WTC11 (cell line): ENCODE measurements around the gene MUC21. TPM values are rescaled to one million over a fixed set of nuclear protein-coding genes. Genes with fewer than 3 reads are reported as not detected.
"Not testable (repeated sequence)": the region's sequence is repeated elsewhere in the genome, so short reads cannot be mapped to it uniquely, and the experiment has no call there.

Experiments used
- ATAC-seq: fragments of 200-7000 bp; cut with Tn5 transposase; 2 replicates; pipeline ENCODE4 v1.10.0; 2021; ENCODE audit warnings: mild to moderate bottlenecking, moderate library complexity
- CTCF ChIA-PET: fragments of 300-600 bp; sonication (Branson Sonifier 250); formaldehyde crosslinking; loops from one replicate; lab custom pipeline; 2021; ENCODE audit warnings: antibody characterized with exemption; lab: Charles Lee
- POLR2A ChIA-PET: fragments of 350-600 bp; sonication (Branson Sonifier 250); formaldehyde crosslinking; loops from one replicate; lab custom pipeline; 2021; ENCODE audit warnings: antibody characterized with exemption; lab: Charles Lee
- DNase-seq: peaks from one replicate; pipeline ENCODE4 v3.0.0; 2021; ENCODE audit warnings: low spot score
- H3K27ac Mint-ChIP-seq: 2 replicates; pipeline ENCODE4 v1.8.0; 2021; ENCODE audit warnings: mixed read lengths
- H3K27me3 Mint-ChIP-seq: 2 replicates; pipeline ENCODE4 v1.8.0; 2021; ENCODE audit warnings: low read depth, mild to moderate bottlenecking, moderate library complexity, mixed read lengths
- H3K36me3 Mint-ChIP-seq: 2 replicates; pipeline ENCODE4 v1.8.0; 2021; ENCODE audit warnings: mixed read lengths
- H3K4me1 Mint-ChIP-seq: 2 replicates; pipeline ENCODE4 v1.8.0; 2022; ENCODE audit warnings: mixed read lengths
- H3K4me3 Mint-ChIP-seq: 2 replicates; pipeline ENCODE4 v1.8.0; 2021; ENCODE audit warnings: mild to moderate bottlenecking, moderate library complexity, mixed read lengths
- H3K9me3 Mint-ChIP-seq: 2 replicates; pipeline ENCODE4 v1.8.0; 2021; ENCODE audit warnings: mixed read lengths
- E2F4 ChIP-seq: sonication (generic); formaldehyde crosslinking; IDR thresholded peaks from 2 replicates; pipeline ENCODE4 v1.8.1; 2022; ENCODE audit warnings: low read depth, mild to moderate bottlenecking, moderate library complexity, missing genetic modification reagents, borderline replicate concordance
- E2F5 ChIP-seq: sonication (generic); formaldehyde crosslinking; IDR thresholded peaks from 2 replicates; pipeline ENCODE4 v1.8.1; 2022; ENCODE audit warnings: mild to moderate bottlenecking, moderate library complexity, missing genetic modification reagents
- ELF4 ChIP-seq: sonication (generic); formaldehyde crosslinking; IDR thresholded peaks from 2 replicates; pipeline ENCODE4 v1.8.1; 2022; ENCODE audit warnings: low read depth, mild to moderate bottlenecking, moderate library complexity, missing genetic modification reagents
- GABPB1 ChIP-seq: sonication (generic); formaldehyde crosslinking; IDR thresholded peaks from 2 replicates; pipeline ENCODE4 v1.8.1; 2023; ENCODE audit warnings: mild to moderate bottlenecking, missing genetic modification reagents
- HMGXB4 ChIP-seq: sonication (generic); formaldehyde crosslinking; IDR thresholded peaks from 2 replicates; pipeline ENCODE4 v1.8.1; 2023; ENCODE audit warnings: mild to moderate bottlenecking, moderate library complexity, missing genetic modification reagents
- IRF1 ChIP-seq: sonication (generic); formaldehyde crosslinking; IDR thresholded peaks from 2 replicates; pipeline ENCODE4 v1.8.0; 2023; ENCODE audit warnings: missing genetic modification reagents
- MAX ChIP-seq: sonication (generic); formaldehyde crosslinking; IDR thresholded peaks from 2 replicates; pipeline ENCODE4 v1.8.0; 2022; ENCODE audit warnings: mild to moderate bottlenecking, missing genetic modification reagents
- NFYB ChIP-seq: sonication (generic); formaldehyde crosslinking; conservative IDR thresholded peaks from 2 replicates; pipeline ENCODE4 v1.8.0; 2022; ENCODE audit warnings: low read depth, missing genetic modification reagents
- NR1H2 ChIP-seq: sonication (generic); formaldehyde crosslinking; IDR thresholded peaks from 2 replicates; pipeline ENCODE4 v1.9.0; 2021; ENCODE audit warnings: mild to moderate bottlenecking, moderate library complexity, missing genetic modification reagents
- PRDM15 ChIP-seq: sonication (generic); formaldehyde crosslinking; IDR thresholded peaks from 2 replicates; pipeline ENCODE4 v1.8.0; 2022; ENCODE audit warnings: missing genetic modification reagents
- SMAD3 ChIP-seq: sonication (generic); formaldehyde crosslinking; IDR thresholded peaks from 2 replicates; pipeline ENCODE4 v1.8.0; 2022; ENCODE audit warnings: missing genetic modification reagents, mild to moderate bottlenecking, borderline replicate concordance
- SP1 ChIP-seq: sonication (generic); formaldehyde crosslinking; conservative IDR thresholded peaks from 2 replicates; pipeline ENCODE4 v1.8.1; 2022; ENCODE audit warnings: missing genetic modification reagents
- ZNF219 ChIP-seq: sonication (generic); formaldehyde crosslinking; IDR thresholded peaks from 2 replicates; pipeline ENCODE4 v1.8.0; 2023; ENCODE audit warnings: missing genetic modification reagents, mild to moderate bottlenecking, borderline replicate concordance
- total RNA-seq: library from RNA; stranded (reverse); gene quantifications from 3 replicates; pipeline ENCODE4 v1.2.3, GENCODE V29; 2021

MUC21 gene
- total RNA-seq, 1 experiment from 2014 or later = not detected

- Mint-ChIP-seq H3K36me3 (peaks cover 10% of the 10 kb centered on the region; the same call in 1 of the 2 replicates), H3K27me3 (peaks cover 19% of the 10 kb centered on the region), H3K9me3 (peaks cover 37% of the 10 kb centered on the region)
- CTCF ChIA-PET = interaction anchor here (0.6 to 1.4 kb wide), 2 partner anchors 53 to 104 kb away, joined by 3 read pairs; no protein-coding TSS in a partner anchor
- H3K4me3 Mint-ChIP-seq, DNase-seq, POLR2A ChIA-PET, H3K27ac Mint-ChIP-seq, H3K4me1 Mint-ChIP-seq, ATAC-seq: not testable (repeated sequence)
- TF ChIP-seq NFYB = peak; percentile 44
These were observed 33.9 kb downstream of the MUC21 start for GRCh38 chr6:31017436-31017835.

- peaks cover 19% of the 10 kb centered on the region for H3K27me3 Mint-ChIP-seq
- H3K4me1 Mint-ChIP-seq = peaks cover 3% of the 10 kb centered on the region; the same call in 1 of the 2 replicates
- no peak for TF ChIP-seq ZNF219 (CRISPR knock-in tag)
- H3K36me3 Mint-ChIP-seq = peaks cover 10% of the 10 kb centered on the region; the same call in 1 of the 2 replicates
- H3K4me3 Mint-ChIP-seq = peak overlapping the region; percentile 2; the same call in 1 of the 2 replicates
- POLR2A ChIA-PET = no interaction called here
- H3K9me3 Mint-ChIP-seq = peaks cover 43% of the 10 kb centered on the region
- no peak for ATAC-seq
- CTCF ChIA-PET = no interaction called here
- no peak for DNase-seq
- no peak overlapping the region for H3K27ac Mint-ChIP-seq
These were observed 36.5 kb downstream of the MUC21 start for GRCh38 chr6:31020057-31020456.

GRCh38 chr6:31020631-31021255 is 37.2 kb downstream of the MUC21 start:
- H3K27me3 Mint-ChIP-seq = peaks cover 22% of the 10 kb centered on the region
- CTCF ChIA-PET = interaction anchor here (1.1 to 1.5 kb wide), 2 partner anchors 13 to 22 kb away, joined by 3 read pairs; no protein-coding TSS in a partner anchor
- TF ChIP-seq MAX (CRISPR knock-in tag) = peak; percentile 40; the same call in 1 of the 2 replicates
- H3K4me3 Mint-ChIP-seq = peak overlapping the region; percentile 27; the same call in 1 of the 2 replicates
- H3K4me1 Mint-ChIP-seq, ATAC-seq, H3K36me3 Mint-ChIP-seq, H3K27ac Mint-ChIP-seq, POLR2A ChIA-PET: not testable (repeated sequence)
- H3K9me3 Mint-ChIP-seq = peaks cover 45% of the 10 kb centered on the region
- peak; percentile 49 for DNase-seq

- H3K36me3 Mint-ChIP-seq, H3K4me1 Mint-ChIP-seq, ATAC-seq, POLR2A ChIA-PET, DNase-seq, H3K4me3 Mint-ChIP-seq: not testable (repeated sequence)
- Mint-ChIP-seq H3K9me3 (peaks cover 51% of the 10 kb centered on the region), H3K27ac (peak overlapping the region; percentile 2; the same call in 1 of the 2 replicates), H3K27me3 (peaks cover 22% of the 10 kb centered on the region)
- CTCF ChIA-PET = interaction anchor here (1.1 to 1.5 kb wide), 3 partner anchors 14 to 49 kb away, joined by 3 read pairs; no protein-coding TSS in a partner anchor
- TF ChIP-seq NFYB = 0 out of 2 replicates have a peak, but pooled peaks have one; percentile 29
These were observed 38.4 kb downstream of the MUC21 start for GRCh38 chr6:31021705-31022531.

- H3K27ac Mint-ChIP-seq = no peak overlapping the region
- no peaks in the 10 kb centered on the region for H3K4me1 Mint-ChIP-seq
- peaks cover 70% of the 10 kb centered on the region for H3K9me3 Mint-ChIP-seq
- ATAC-seq (no peak), DNase-seq (no peak)
- no peak overlapping the region for H3K4me3 Mint-ChIP-seq
- peaks cover 2% of the 10 kb centered on the region; the same call in 1 of the 2 replicates for H3K36me3 Mint-ChIP-seq
- H3K27me3 Mint-ChIP-seq = peaks cover 7% of the 10 kb centered on the region
- ChIA-PET POLR2A (no interaction called here), CTCF (no interaction called here)
- TF ChIP-seq E2F5 (CRISPR knock-in tag) = no peak
- no peak for TF ChIP-seq PRDM15 (CRISPR knock-in tag)
- no peak for TF ChIP-seq E2F4
- TF ChIP-seq ELF4 (CRISPR knock-in tag) = no peak
- no peak for TF ChIP-seq SMAD3
- no peak for TF ChIP-seq HMGXB4
- no peak for TF ChIP-seq IRF1 (CRISPR knock-in tag)
- no peak for TF ChIP-seq NFYB
- no peak for TF ChIP-seq NR1H2 (CRISPR knock-in tag)
- no peak for TF ChIP-seq SP1 (CRISPR knock-in tag)
- no peak for TF ChIP-seq GABPB1
These were observed 42.1 kb downstream of the MUC21 start for GRCh38 chr6:31025595-31025994.
